Measurements from ENCODE around the gene CDH13. TPM values are rescaled to one million over a fixed set of nuclear protein-coding genes. Genes with fewer than 3 reads are reported as not detected.

CDH13 gene
- total and polyA plus RNA-seq, 10 of the 15 experiments (the other 5 are each of a cell fraction or from before 2014, with no cell fraction given): under 0.01 to 0.05 TPM; not detected in 8

GRCh38 chr16:83768986-83769385 lies 1142.2 kb downstream of the CDH13 start (continued):
- TF ChIP-seq ATF7 (IDR thresholded peaks at IDR 0.05; ENCODE audit: low read depth): no peak

DNA sequence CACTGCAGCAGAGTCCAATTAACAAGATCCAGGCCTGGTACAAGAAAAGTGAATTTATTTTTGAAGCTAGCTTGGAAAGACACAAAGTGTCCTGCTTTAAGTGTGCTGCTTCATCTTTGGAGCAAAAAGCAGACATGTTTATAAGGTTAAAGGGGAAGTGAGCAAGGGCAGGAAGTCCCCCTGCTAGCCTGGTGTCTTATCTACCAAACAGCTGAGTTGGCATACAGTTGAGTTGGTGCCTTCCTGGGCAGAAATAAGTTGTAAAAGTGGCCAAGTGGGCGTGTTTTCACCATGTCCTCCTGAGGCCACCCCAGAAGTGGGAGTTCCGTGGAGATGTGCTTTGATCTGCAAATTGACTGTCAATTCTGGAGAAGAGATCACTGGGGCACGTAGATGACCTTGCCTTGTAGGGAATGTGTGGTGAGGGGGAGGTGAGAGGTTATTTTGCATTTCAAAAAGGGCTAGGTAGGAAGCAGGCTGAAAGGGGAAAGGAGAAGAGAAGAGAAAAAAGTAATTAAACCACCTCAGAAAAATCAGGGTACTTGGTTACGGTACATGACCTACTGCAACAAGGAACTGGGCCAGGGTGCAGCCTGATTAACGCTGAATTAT lies 1142.7 kb downstream of the CDH13 start:
- RAD21 ChIA-PET (ENCODE audit: unreplicated experiment): no interaction called here
- intact Hi-C loops (cut with micrococcal nuclease; ENCODE audit: unreplicated experiment): no loop called here
- POLR2A ChIA-PET: no interaction called here
- 21% methylated on average over 5 of the region's 5 CpGs for WGBS (ENCODE audit: insufficient coverage, insufficient replicate concordance, low lambda C conversion rate, missing lambda C conversion rate)
- no peaks in the 10 kb centered on the region for H3K9me3 ChIP-seq (replicated peaks; ENCODE audit: control insufficient read depth, insufficient read depth, low read length)
- H3K27ac ChIP-seq (ENCODE audit: control insufficient read depth, insufficient read depth): no peak overlapping the region
- H3K79me2 ChIP-seq (ENCODE audit: control insufficient read depth, insufficient read depth, low read length): no peaks in the 10 kb centered on the region
- SMC1A ChIA-PET (ENCODE audit: uncharacterized antibody, unreplicated experiment): no interaction called here
- no peaks in the 10 kb centered on the region for H3K36me3 ChIP-seq (ENCODE audit: control insufficient read depth in 2 of 2, insufficient read depth in 2 of 2, low read length in 1 of 2)
- BruUV-seq (replicated peaks): no TSS peak
- no peak overlapping the region for H3K4me2 ChIP-seq (ENCODE audit: control insufficient read depth, insufficient read depth)
- FAIRE-seq: no peak
- TF ChIP-seq TARDBP (IDR thresholded peaks at IDR 0.05; ENCODE audit: borderline replicate concordance) (no peak), SPI1 (IDR thresholded peaks at IDR 0.05; ENCODE audit: borderline replicate concordance, insufficient read depth, low read depth, low read length) (peak; percentile 84), CHD1 (IDR thresholded peaks at IDR 0.05; ENCODE audit: low read depth, low read length) (no peak), ASH2L (IDR thresholded peaks at IDR 0.05; ENCODE audit: borderline replicate concordance, low read depth) (no peak)
- in situ Hi-C loops (cut with MboI): no loop called here
- ATAC-seq: peak; percentile 54
- no peak overlapping the region for H3K4me3 ChIP-seq
- H2AFZ ChIP-seq (ENCODE audit: control insufficient read depth, low read depth, low read length): peak overlapping the region; percentile 18; the same call in 1 of the 2 replicates
- no peaks in the 10 kb centered on the region for H3K4me1 ChIP-seq (ENCODE audit: control insufficient read depth, insufficient read depth, low read length)
- CTCF ChIA-PET: interaction anchor here (1.5 kb wide), 1 partner anchor 54 kb away, joined by 4 read pairs; no protein-coding TSS in a partner anchor
- no peaks in the 10 kb centered on the region; a peak in 1 of 4 replicates for H3K27me3 ChIP-seq (replicated peaks in 1 of 2; ENCODE audit: control insufficient read depth in 2 of 2, insufficient read depth in 2 of 2, low read length in 1 of 2)
- H3K9ac ChIP-seq (ENCODE audit: control insufficient read depth, insufficient read depth, low read length): no peak overlapping the region
- no peaks in the 10 kb centered on the region for H4K20me1 ChIP-seq (ENCODE audit: control insufficient read depth, insufficient read depth)
- no peak for DNase-seq (ENCODE audit: low read depth, low spot score)

GRCh38 chr16:83771306-83771942 lies 1144.7 kb downstream of the CDH13 start:
- RAD21 ChIA-PET (ENCODE audit: unreplicated experiment): no interaction called here
- in situ Hi-C loops (cut with MboI): no loop called here
- no peaks in the 10 kb centered on the region; a peak in 1 of 4 replicates for H3K27me3 ChIP-seq (replicated peaks in 1 of 2; ENCODE audit: control insufficient read depth in 2 of 2, insufficient read depth in 2 of 2, low read length in 1 of 2)
- no peak overlapping the region for H3K9ac ChIP-seq (ENCODE audit: control insufficient read depth, insufficient read depth, low read length)
- FAIRE-seq (no peak), DNase-seq (ENCODE audit: low read depth, low spot score) (no peak), ATAC-seq (no peak)
- H3K27ac ChIP-seq (ENCODE audit: control insufficient read depth, insufficient read depth): no peak overlapping the region
- H3K9me3 ChIP-seq (replicated peaks; ENCODE audit: control insufficient read depth, insufficient read depth, low read length): no peaks in the 10 kb centered on the region
- H4K20me1 ChIP-seq (ENCODE audit: control insufficient read depth, insufficient read depth): no peaks in the 10 kb centered on the region
- no TSS peak for BruUV-seq (replicated peaks)
- WGBS (ENCODE audit: insufficient coverage, insufficient replicate concordance, low lambda C conversion rate, missing lambda C conversion rate): 37% methylated on average over 5 of the region's 5 CpGs
- no peak overlapping the region for H2AFZ ChIP-seq (ENCODE audit: control insufficient read depth, low read depth, low read length)
- no peaks in the 10 kb centered on the region for H3K4me1 ChIP-seq (ENCODE audit: control insufficient read depth, insufficient read depth, low read length)
- intact Hi-C loops (cut with micrococcal nuclease; ENCODE audit: unreplicated experiment): no loop called here
- no peak overlapping the region for H3K4me2 ChIP-seq (ENCODE audit: control insufficient read depth, insufficient read depth)
- SMC1A ChIA-PET (ENCODE audit: uncharacterized antibody, unreplicated experiment): no interaction called here
- H3K79me2 ChIP-seq (ENCODE audit: control insufficient read depth, insufficient read depth, low read length): no peaks in the 10 kb centered on the region
- no peak overlapping the region for H3K4me3 ChIP-seq
- no peaks in the 10 kb centered on the region for H3K36me3 ChIP-seq (ENCODE audit: control insufficient read depth in 2 of 2, insufficient read depth in 2 of 2, low read length in 1 of 2)
- POLR2A ChIA-PET: no interaction called here
- CTCF ChIA-PET: no interaction called here
- TF ChIP-seq NKRF (conservative IDR thresholded peaks at IDR 0.05) (no peak), WRNIP1 (IDR thresholded peaks at IDR 0.05; ENCODE audit: borderline replicate concordance, low read depth, low read length) (no peak), ZBTB40 (IDR thresholded peaks at IDR 0.05; ENCODE audit: borderline replicate concordance) (no peak), EED (IDR thresholded peaks at IDR 0.05; ENCODE audit: low read depth) (no peak)
